OCI-LY7 (cell line): ENCODE data around the gene TRAIP. TPM values are rescaled to one million over a fixed set of nuclear protein-coding genes. Genes with fewer than 3 reads are reported as not detected.
A peak's percentile ranks its signal among the peaks of the same experiment; 100 is the strongest.

Experiments
- BruUV-seq: library from RNA; stranded (reverse); fragments of 400-500 nt; replicated peaks from 2 replicates; lab custom pipeline; 2021; lab: Mats Ljungman, UMichigan
- CTCF ChIA-PET: fragments of 300-600 bp; sonication (Branson Sonifier 250); formaldehyde crosslinking; loops from one replicate; lab custom pipeline; 2022; ENCODE audit warnings: antibody characterized with exemption; ENCODE audit not compliant: unreplicated experiment; lab: Charles Lee
- POLR2A ChIA-PET: fragments of 300-600 bp; sonication (Branson Sonifier 250); formaldehyde crosslinking; loops from one replicate; lab custom pipeline; 2022; ENCODE audit warnings: antibody characterized with exemption; lab: Charles Lee
- DNase-seq: peaks from one replicate; pipeline ENCODE4 v3.0.0-alpha.2; 2015; ENCODE audit warnings: low spot score
- H2AFZ ChIP-seq: fragments of 200-600 bp; sonication (generic), shearing (Covaris generic); 2 replicates; pipeline ENCODE4 v1.6.1; 2014; ENCODE audit warnings: mild to moderate bottlenecking, antibody characterized with exemption, low read length, moderate library complexity
- H3K27ac ChIP-seq: fragments of 200-600 bp; sonication (generic); 2 replicates; pipeline ENCODE4 v1.5.1; 2014; ENCODE audit warnings: mixed run types, low read depth, mild to moderate bottlenecking, moderate library complexity, low read length, inconsistent platforms; ENCODE audit not compliant: poor library complexity, severe bottlenecking
- H3K36me3 ChIP-seq: fragments of 200-600 bp; sonication (generic); 2 replicates; pipeline ENCODE4 v1.6.1; 2014; ENCODE audit warnings: mild to moderate bottlenecking, antibody characterized with exemption, low read length, moderate library complexity, mixed read lengths; ENCODE audit not compliant: insufficient read depth
- H3K4me1 ChIP-seq: fragments of 200-600 bp; sonication (generic); 2 replicates; pipeline ENCODE4 v1.5.1; 2014; ENCODE audit warnings: mild to moderate bottlenecking, low read length; ENCODE audit not compliant: insufficient read depth, poor library complexity, severe bottlenecking
- H3K4me2 ChIP-seq: fragments of 200-600 bp; sonication (generic); 2 replicates; pipeline ENCODE4 v1.6.1; 2014; ENCODE audit warnings: mild to moderate bottlenecking, low read length
- H3K4me3 ChIP-seq: fragments of 200-600 bp; sonication (generic); 2 replicates; pipeline ENCODE4 v1.5.1; 2014; ENCODE audit warnings: mild to moderate bottlenecking, low read depth, low read length; ENCODE audit not compliant: poor library complexity, severe bottlenecking
- H3K79me2 ChIP-seq: fragments of 200-600 bp; sonication (generic); 2 replicates; pipeline ENCODE4 v1.6.1; 2016; ENCODE audit warnings: low read depth, mild to moderate bottlenecking, low read length, moderate library complexity, mixed read lengths; ENCODE audit not compliant: insufficient read depth
- H3K9me2 ChIP-seq: fragments of 200-600 bp; sonication (generic); 2 replicates; pipeline ENCODE4 v1.6.1; 2016; ENCODE audit warnings: mild to moderate bottlenecking, low read length, mixed read lengths; ENCODE audit not compliant: insufficient read depth
- H3K9me3 ChIP-seq: fragments of 200-600 bp; sonication (generic); 2 replicates; pipeline ENCODE4 v1.6.1; 2014; ENCODE audit warnings: mild to moderate bottlenecking, mixed run types, low read length, mixed read lengths
- H4K20me1 ChIP-seq: fragments of 200-600 bp; sonication (generic); 2 replicates; pipeline ENCODE4 v1.6.1; 2014; ENCODE audit warnings: mild to moderate bottlenecking, antibody characterized with exemption, low read length, moderate library complexity, mixed read lengths; ENCODE audit not compliant: insufficient read depth
- EZH2phosphoT487 ChIP-seq: fragments of 200-600 bp; sonication (generic); IDR thresholded peaks from 2 replicates; pipeline ENCODE4 v1.6.1; 2018; ENCODE audit warnings: low read depth, borderline replicate concordance, mild to moderate bottlenecking, mixed run types, antibody characterized with exemption, low read length, moderate library complexity, mixed read lengths
- intact Hi-C: fragments of 100-400 bp; cut with micrococcal nuclease; formaldehyde crosslinking; loops from one replicate; pipeline ENCODE4 v1.10.0; 2022; ENCODE audit not compliant: unreplicated experiment
- total RNA-seq, 2 experiments: library from RNA; depleted of rRNA in 1 of 2; stranded (reverse); fragments of >200 nt in 1 of 2; shearing (Covaris generic) in 1 of 2; gene quantifications; 2 replicates each; pipeline ENCODE4 v1.2.3, GENCODE V29; 2014 to 2022
- TF ChIP-seq, protein P1 (sequence below): fragments of 200-600 bp; sonication (generic); conservative IDR thresholded peaks from 2 replicates; pipeline ENCODE4 v1.5.1; 2014; ENCODE audit warnings: mild to moderate bottlenecking, antibody characterized with exemption, low read length, moderate library complexity, mixed read lengths

TRAIP gene
- total RNA-seq, 2 experiments from 2014 or later, result 38.6 to 41.8 TPM

- Histone ChIP-seq H4K20me1 (no peaks in the 10 kb centered on the region), H3K4me1 (peaks cover 59% of the 10 kb centered on the region), H3K79me2 (no peaks in the 10 kb centered on the region; the same call in 1 of the 2 replicates), H3K4me3 (peak overlapping the region; percentile 82), H3K27ac (peak overlapping the region; percentile 96), H2AFZ (peak overlapping the region; percentile 11; the same call in 1 of the 2 replicates), H3K9me3 (no peaks in the 10 kb centered on the region), H3K4me2 (peak overlapping the region; percentile 96), H3K36me3 (no peaks in the 10 kb centered on the region), H3K9me2 (no peaks in the 10 kb centered on the region)
- ChIA-PET CTCF (interaction anchor here (0.5 to 4.5 kb wide), 6 partner anchors 8 to 332 kb away, joined by 3 to 29 read pairs (median 4); partner anchors contain the start of gene UBA7), POLR2A (interaction anchor here (0.6 to 2.1 kb wide), 5 partner anchors 8 to 1249 kb away, joined by 3 to 15 read pairs (median 6); partner anchors contain the start of gene UBA7)
- intact Hi-C loops, result loop anchor here (1.0 to 10.0 kb wide), 2 partner anchors 82 to 419 kb away; no protein-coding TSS in a partner anchor
- DNase-seq, result peak; percentile 78
- TF ChIP-seq EZH2phosphoT487, result no peak
- TF ChIP-seq, protein P1, sequence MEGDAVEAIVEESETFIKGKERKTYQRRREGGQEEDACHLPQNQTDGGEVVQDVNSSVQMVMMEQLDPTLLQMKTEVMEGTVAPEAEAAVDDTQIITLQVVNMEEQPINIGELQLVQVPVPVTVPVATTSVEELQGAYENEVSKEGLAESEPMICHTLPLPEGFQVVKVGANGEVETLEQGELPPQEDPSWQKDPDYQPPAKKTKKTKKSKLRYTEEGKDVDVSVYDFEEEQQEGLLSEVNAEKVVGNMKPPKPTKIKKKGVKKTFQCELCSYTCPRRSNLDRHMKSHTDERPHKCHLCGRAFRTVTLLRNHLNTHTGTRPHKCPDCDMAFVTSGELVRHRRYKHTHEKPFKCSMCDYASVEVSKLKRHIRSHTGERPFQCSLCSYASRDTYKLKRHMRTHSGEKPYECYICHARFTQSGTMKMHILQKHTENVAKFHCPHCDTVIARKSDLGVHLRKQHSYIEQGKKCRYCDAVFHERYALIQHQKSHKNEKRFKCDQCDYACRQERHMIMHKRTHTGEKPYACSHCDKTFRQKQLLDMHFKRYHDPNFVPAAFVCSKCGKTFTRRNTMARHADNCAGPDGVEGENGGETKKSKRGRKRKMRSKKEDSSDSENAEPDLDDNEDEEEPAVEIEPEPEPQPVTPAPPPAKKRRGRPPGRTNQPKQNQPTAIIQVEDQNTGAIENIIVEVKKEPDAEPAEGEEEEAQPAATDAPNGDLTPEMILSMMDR, result no peak
- BruUV-seq, result no TSS peak
Measured at GRCh38 chr3:49805897-49806701, 50.3 kb downstream of the TRAIP start.

DNA sequence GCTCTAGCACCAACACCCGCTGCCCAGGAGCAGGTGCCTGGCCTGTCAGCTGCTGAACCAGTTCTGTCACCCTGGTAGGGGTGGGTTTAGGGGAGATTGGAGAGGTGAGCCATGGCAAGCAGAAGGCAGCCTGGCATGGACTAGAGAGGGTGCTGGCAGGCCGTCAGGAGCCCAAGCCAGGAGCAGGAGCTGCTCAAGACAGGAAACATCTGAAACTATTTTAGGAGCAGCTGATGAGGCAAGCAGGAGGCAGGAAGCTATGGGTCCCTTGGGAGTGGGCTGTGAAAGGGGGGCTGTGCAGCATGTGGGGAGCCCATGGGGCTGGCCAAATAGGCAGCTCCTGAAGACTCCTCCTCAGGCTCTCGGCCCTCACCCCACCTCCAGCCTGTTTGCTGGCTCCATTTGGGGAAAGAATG lies 51.0 kb downstream of the TRAIP start:
- Histone ChIP-seq H3K4me3 (peak overlapping the region; percentile 82), H3K4me2 (peak overlapping the region; percentile 96), H3K9me3 (no peaks in the 10 kb centered on the region), H3K79me2 (no peaks in the 10 kb centered on the region; the same call in 1 of the 2 replicates), H3K36me3 (no peaks in the 10 kb centered on the region), H4K20me1 (no peaks in the 10 kb centered on the region), H3K27ac (peak overlapping the region; percentile 96), H3K4me1 (peaks cover 59% of the 10 kb centered on the region), H2AFZ (peak overlapping the region; percentile 11; the same call in 1 of the 2 replicates), H3K9me2 (no peaks in the 10 kb centered on the region)
- TF ChIP-seq, protein P1, result no peak
- no peak for TF ChIP-seq EZH2phosphoT487
- CTCF ChIA-PET, result interaction anchor here (0.7 to 4.5 kb wide), 4 partner anchors 8 to 33 kb away, joined by 3 to 29 read pairs (median 4); partner anchors contain the start of gene UBA7
- POLR2A ChIA-PET, result interaction anchor here (0.7 to 2.1 kb wide), 6 partner anchors 8 to 1248 kb away, joined by 3 to 15 read pairs (median 4); partner anchors contain the start of genes IP6K1 and UBA7
- intact Hi-C loops, result loop anchor here (1.0 to 10.0 kb wide), 2 partner anchors 81 to 419 kb away; no protein-coding TSS in a partner anchor
- DNase-seq, result peak; percentile 86
- no TSS peak for BruUV-seq
